Endothelial cell of umbilical vein (primary cell): ENCODE measurements around the gene GRID2. TPM values are rescaled to one million over a fixed set of nuclear protein-coding genes. Genes with fewer than 3 reads are reported as not detected.

ENCODE experiments used
- BruUV-seq: library from RNA; stranded (reverse); fragments of 400-500 nt; replicated peaks from 2 replicates; lab custom pipeline; 2021; lab: Mats Ljungman, UMichigan
- CTCF ChIA-PET: fragments of 300-600, 350-600 bp; sonication (Branson Sonifier 250); formaldehyde crosslinking; loops from one replicate; lab custom pipeline; 2021; ENCODE audit warnings: antibody characterized with exemption, inconsistent platforms; lab: Charles Lee
- POLR2A ChIA-PET: fragments of 300-600, 350-600 bp; sonication (Branson Sonifier 250); formaldehyde crosslinking; loops from one replicate; lab custom pipeline; 2021; ENCODE audit warnings: antibody characterized with exemption, inconsistent platforms; lab: Charles Lee
- DNase-seq: peaks from one replicate; pipeline ENCODE4 v3.0.0-alpha.2; 2011; ENCODE audit warnings: low read depth, low spot score
- FAIRE-seq: peaks from 2 replicates; lab custom pipeline; 2011; peaks lifted over from hg19 to GRCh38; lab: Jason Lieb, UNC
- H2AFZ ChIP-seq: 2 replicates; pipeline ENCODE4 v1.6.0; 2012; ENCODE audit warnings: low read depth, low read length, control low read depth, inconsistent platforms
- H3K27ac ChIP-seq: 2 replicates; pipeline ENCODE4 v1.5.1; 2011; ENCODE audit warnings: low read depth, mild to moderate bottlenecking, control low read depth, low read length, moderate library complexity; ENCODE audit not compliant: insufficient read depth
- H3K27me3 ChIP-seq, 2 experiments: 2 replicates each; pipeline versions ENCODE4 v1.6.0 to v1.6.1; 2011; ENCODE audit warnings: low read length in 2 of 2, mixed read lengths in 1 of 2; ENCODE audit not compliant: control insufficient read depth in 2 of 2, insufficient read depth in 2 of 2
- H3K36me3 ChIP-seq, 2 experiments: 2 replicates in 1 of 2; 3 replicates in 1 of 2; pipeline ENCODE4 v1.5.1; 2011; ENCODE audit warnings: low read length in 2 of 2, mild to moderate bottlenecking in 1 of 2, moderate library complexity in 1 of 2; ENCODE audit not compliant: control insufficient read depth in 2 of 2, insufficient read depth in 2 of 2; ENCODE audit errors: extremely low read depth in 1 of 2
- H3K4me1 ChIP-seq: 3 replicates; pipeline ENCODE4 v1.5.1; 2011; ENCODE audit warnings: mild to moderate bottlenecking, low read length; ENCODE audit not compliant: control insufficient read depth, insufficient read depth; ENCODE audit errors: extremely low read depth
- H3K4me2 ChIP-seq: 2 replicates; pipeline ENCODE4 v1.6.1; 2011; ENCODE audit warnings: low read length, control low read depth, mixed read lengths; ENCODE audit not compliant: insufficient read depth
- H3K4me3 ChIP-seq, 3 experiments: fragments of 200-600 bp in 1 of 3; sonication (generic), shearing (Covaris generic) in 1 of 3; replicated peaks in 1 of 3; 2 replicates each; pipeline ENCODE4 v1.5.1; 2011 to 2016; ENCODE audit warnings: control low read depth in 3 of 3, low read length in 3 of 3, mild to moderate bottlenecking in 2 of 3, inconsistent platforms in 1 of 3, low read depth in 1 of 3, moderate library complexity in 1 of 3; ENCODE audit not compliant: insufficient read depth in 1 of 3
- H3K79me2 ChIP-seq: 2 replicates; pipeline ENCODE4 v1.6.0; 2012; ENCODE audit warnings: low read length, inconsistent platforms; ENCODE audit not compliant: control insufficient read depth, insufficient read depth
- H3K9ac ChIP-seq: replicated peaks from 2 replicates; pipeline ENCODE3; 2011; ENCODE audit warnings: low read length, control low read depth; ENCODE audit not compliant: insufficient read depth; ENCODE audit errors: extremely low read depth
- H3K9me1 ChIP-seq: replicated peaks from 3 replicates; pipeline ENCODE4 v1.6.0; 2011; ENCODE audit warnings: mild to moderate bottlenecking, low read length; ENCODE audit not compliant: control insufficient read depth, insufficient read depth; ENCODE audit errors: extremely low read depth
- H3K9me3 ChIP-seq: replicated peaks from 2 replicates; pipeline ENCODE4 v1.5.1; 2012; ENCODE audit warnings: low read length, inconsistent platforms; ENCODE audit not compliant: control insufficient read depth, insufficient read depth
- H4K20me1 ChIP-seq: replicated peaks from 2 replicates; pipeline ENCODE3; 2011; ENCODE audit warnings: mild to moderate bottlenecking, low read length; ENCODE audit not compliant: control insufficient read depth, insufficient read depth; ENCODE audit errors: extremely low read depth
- EZH2 ChIP-seq: IDR thresholded peaks from 2 replicates; pipeline ENCODE4 v1.6.1; 2012; ENCODE audit warnings: borderline replicate concordance, low read depth, mild to moderate bottlenecking, moderate library complexity, low read length, inconsistent platforms; ENCODE audit not compliant: severe bottlenecking
- FOS ChIP-seq: IDR thresholded peaks from 2 replicates; pipeline ENCODE4 v1.6.1; 2011; ENCODE audit warnings: mild to moderate bottlenecking, low read length, moderate library complexity, borderline replicate concordance; ENCODE audit not compliant: insufficient read depth
- GATA2 ChIP-seq: IDR thresholded peaks from 2 replicates; pipeline ENCODE4 v1.7.0; 2011; ENCODE audit warnings: low read depth, mild to moderate bottlenecking, moderate library complexity, mixed read lengths, low read length; ENCODE audit not compliant: insufficient read length, insufficient read depth
- JUN ChIP-seq: IDR thresholded peaks from 2 replicates; pipeline ENCODE4 v1.6.1; 2011; ENCODE audit warnings: borderline replicate concordance, low read depth; ENCODE audit not compliant: insufficient read length, insufficient read depth
- MYC ChIP-seq: IDR thresholded peaks from one replicate; pipeline ENCODE4 v1.6.1; 2011; ENCODE audit warnings: mild to moderate bottlenecking, low read depth, low read length
- POLR2A ChIP-seq: IDR thresholded peaks from 2 replicates; pipeline ENCODE4 v1.6.1; 2012; ENCODE audit warnings: low read depth, mild to moderate bottlenecking, control low read depth, low read length
- POLR2AphosphoS5 ChIP-seq: IDR thresholded peaks from 2 replicates; pipeline ENCODE4 v1.6.1; 2012; ENCODE audit warnings: low read depth, mild to moderate bottlenecking, control low read depth, low read length, moderate library complexity; ENCODE audit not compliant: insufficient read depth
- dilution Hi-C: fragments of 300-500 bp; cut with MboI; formaldehyde crosslinking; loops from one replicate; pipeline ENCODE4 v1.15.0; 2019; ENCODE audit warnings: low sequenced_read_pairs; ENCODE audit not compliant: extremely low pct_ligation_motif_present
- intact Hi-C: fragments of 100-400 bp; cut with micrococcal nuclease; formaldehyde crosslinking; loops from one replicate; pipeline ENCODE4 v1.10.0; 2022
- polyA plus RNA-seq, 4 experiments: library from polyadenylated mRNA; depleted of rRNA in 3 of 4; stranded (reverse) in 3 of 4; unstranded in 1 of 4; fragments of >200 nt; gene quantifications; 2 replicates each; pipeline versions ENCODE4 v1.2.1 to v1.2.3, GENCODE V29; 2011 to 2012; ENCODE audit warnings: missing spikeins in 1 of 4
- total RNA-seq: library from RNA; stranded (reverse); gene quantifications from 2 replicates; pipeline ENCODE4 v1.2.3, GENCODE V29; 2021
- TF ChIP-seq, protein P1 (sequence below), 2 donors: IDR thresholded peaks; 1 replicate in 1 of 2; 2 replicates in 1 of 2; pipeline ENCODE4 v1.5.1; 2011; ENCODE audit warnings: low read length in 2 of 2, mild to moderate bottlenecking in 2 of 2, moderate library complexity in 2 of 2, control low read depth in 1 of 2, inconsistent platforms in 1 of 2, low read depth in 1 of 2; ENCODE audit not compliant: insufficient read depth in 1 of 2; ENCODE audit errors: extremely low read depth in 1 of 2
- TF ChIP-seq, protein P2 (sequence below): IDR thresholded peaks from 2 replicates; pipeline ENCODE4 v1.6.1; 2011; ENCODE audit not compliant: insufficient read depth, insufficient read length

The GRID2 gene
- total and polyA plus RNA-seq, 2 donors (not counting 3 experiments of a cell fraction or from before 2014, with no cell fraction given) = not detected

DNA sequence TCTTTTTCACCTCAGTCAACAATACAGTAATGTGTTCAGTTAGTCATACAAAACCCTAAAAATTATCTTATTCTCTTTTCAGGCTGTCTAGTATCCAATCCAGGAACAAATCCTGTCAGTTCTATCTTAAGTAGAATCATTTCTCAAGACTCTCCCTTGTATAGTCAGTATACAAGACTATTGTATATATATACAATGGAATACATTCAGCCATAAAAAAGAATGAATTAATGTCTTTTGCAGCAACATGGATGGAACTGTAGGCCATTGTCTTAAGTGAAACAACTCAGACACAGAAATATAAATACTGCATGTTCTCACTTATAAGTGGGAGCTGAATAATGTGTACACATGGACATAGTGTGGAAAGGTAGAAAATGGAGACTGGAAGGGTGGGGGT is 1023.6 kb downstream of the GRID2 start:
- intact Hi-C loops = no loop called here
- no peaks in the 10 kb centered on the region for H3K9me1 ChIP-seq
- no peaks in the 10 kb centered on the region for H3K4me1 ChIP-seq
- no peak overlapping the region for H3K9ac ChIP-seq
- no peak overlapping the region for H3K27ac ChIP-seq
- CTCF ChIA-PET = no interaction called here
- H3K27me3 ChIP-seq = peaks cover 2 to 5% of the 10 kb centered on the region in 2 experiments
- H3K79me2 ChIP-seq = no peaks in the 10 kb centered on the region
- DNase-seq (no peak), FAIRE-seq (no peak)
- POLR2A ChIA-PET = no interaction called here
- no TSS peak for BruUV-seq
- no peak overlapping the region for H3K4me2 ChIP-seq
- TF ChIP-seq GATA2 (no peak), EZH2 (no peak)
- TF ChIP-seq, protein P1, sequence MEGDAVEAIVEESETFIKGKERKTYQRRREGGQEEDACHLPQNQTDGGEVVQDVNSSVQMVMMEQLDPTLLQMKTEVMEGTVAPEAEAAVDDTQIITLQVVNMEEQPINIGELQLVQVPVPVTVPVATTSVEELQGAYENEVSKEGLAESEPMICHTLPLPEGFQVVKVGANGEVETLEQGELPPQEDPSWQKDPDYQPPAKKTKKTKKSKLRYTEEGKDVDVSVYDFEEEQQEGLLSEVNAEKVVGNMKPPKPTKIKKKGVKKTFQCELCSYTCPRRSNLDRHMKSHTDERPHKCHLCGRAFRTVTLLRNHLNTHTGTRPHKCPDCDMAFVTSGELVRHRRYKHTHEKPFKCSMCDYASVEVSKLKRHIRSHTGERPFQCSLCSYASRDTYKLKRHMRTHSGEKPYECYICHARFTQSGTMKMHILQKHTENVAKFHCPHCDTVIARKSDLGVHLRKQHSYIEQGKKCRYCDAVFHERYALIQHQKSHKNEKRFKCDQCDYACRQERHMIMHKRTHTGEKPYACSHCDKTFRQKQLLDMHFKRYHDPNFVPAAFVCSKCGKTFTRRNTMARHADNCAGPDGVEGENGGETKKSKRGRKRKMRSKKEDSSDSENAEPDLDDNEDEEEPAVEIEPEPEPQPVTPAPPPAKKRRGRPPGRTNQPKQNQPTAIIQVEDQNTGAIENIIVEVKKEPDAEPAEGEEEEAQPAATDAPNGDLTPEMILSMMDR (IDR thresholded peaks at IDR 0.05; ENCODE audit: extremely low read depth in 1 of 2, insufficient read depth in 1 of 2, low read depth in 1 of 2, low read length in 2 of 2) = no peak
- TF ChIP-seq, protein P2, sequence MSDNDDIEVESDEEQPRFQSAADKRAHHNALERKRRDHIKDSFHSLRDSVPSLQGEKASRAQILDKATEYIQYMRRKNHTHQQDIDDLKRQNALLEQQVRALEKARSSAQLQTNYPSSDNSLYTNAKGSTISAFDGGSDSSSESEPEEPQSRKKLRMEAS = no peak
- no peaks in the 10 kb centered on the region for H3K36me3 ChIP-seq
- no peak overlapping the region for H3K4me3 ChIP-seq
- dilution Hi-C loops = no loop called here
- no peak overlapping the region for H2AFZ ChIP-seq
- no peaks in the 10 kb centered on the region for H4K20me1 ChIP-seq
- H3K9me3 ChIP-seq = no peaks in the 10 kb centered on the region

DNA sequence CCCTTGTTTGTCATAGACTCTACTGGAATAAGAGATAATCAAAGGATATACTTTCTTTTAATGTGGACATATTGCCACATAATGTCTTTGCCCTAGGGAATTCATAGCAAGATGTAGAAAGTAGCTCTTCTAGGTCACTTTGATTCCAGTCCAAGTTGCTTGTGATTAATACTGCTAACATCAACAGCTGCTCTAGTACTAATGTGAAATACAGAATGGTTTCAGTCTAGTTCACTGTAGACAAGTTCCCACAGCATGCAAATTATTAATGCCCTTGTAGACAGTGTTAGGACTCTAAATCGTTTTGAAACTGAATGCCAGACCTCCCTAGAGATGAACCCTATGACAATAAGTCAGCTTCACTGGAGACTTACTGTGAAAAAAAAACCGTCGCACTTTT is 1030.2 kb downstream of the GRID2 start:
- DNase-seq = no peak
- no peaks in the 10 kb centered on the region for H3K4me1 ChIP-seq
- intact Hi-C loops (no loop called here), dilution Hi-C loops (no loop called here)
- no peak overlapping the region for H2AFZ ChIP-seq
- no peak overlapping the region for H3K4me2 ChIP-seq
- no peaks in the 10 kb centered on the region for H3K79me2 ChIP-seq
- no TSS peak for BruUV-seq
- no peak overlapping the region for H3K4me3 ChIP-seq
- H3K9ac ChIP-seq = no peak overlapping the region
- no peaks in the 10 kb centered on the region for H3K9me1 ChIP-seq
- ChIA-PET CTCF (no interaction called here), POLR2A (no interaction called here)
- FAIRE-seq = no peak
- no peaks in the 10 kb centered on the region for H3K36me3 ChIP-seq
- H4K20me1 ChIP-seq = no peaks in the 10 kb centered on the region
- no peak overlapping the region for H3K27ac ChIP-seq
- peaks cover 2% of the 10 kb centered on the region in 2 experiments for H3K27me3 ChIP-seq
- TF ChIP-seq GATA2 (no peak), FOS (no peak), EZH2 (no peak), POLR2AphosphoS5 (no peak), MYC (no peak), JUN (no peak), POLR2A (no peak)
- H3K9me3 ChIP-seq = no peaks in the 10 kb centered on the region
